Ovary (tissue), 3 donors: Measurements from ENCODE around the gene CCDC171.

Source experiments
- EP300 ChIP-seq: sonication (generic); formaldehyde crosslinking; IDR thresholded peaks from one replicate; pipeline ENCODE4 v1.6.1; 2017; ENCODE audit warnings: antibody characterized with exemption
- TF ChIP-seq, protein P1 (sequence below), 3 donors: fragments of 450-650 bp in 2 of 3; fragments of 200-600 bp in 1 of 3; IDR thresholded peaks; one replicate each; pipeline versions ENCODE4 v1.5.1 to v1.8.0; 2016 to 2022; ENCODE audit warnings: antibody characterized with exemption in 3 of 3, mild to moderate bottlenecking in 1 of 3
- donor health status: DM: no; HTN: no; CAD: no.

GRCh38 chr9:15834541-15834940, 281.7 kb downstream of the CCDC171 start:
- TF ChIP-seq, protein P1, sequence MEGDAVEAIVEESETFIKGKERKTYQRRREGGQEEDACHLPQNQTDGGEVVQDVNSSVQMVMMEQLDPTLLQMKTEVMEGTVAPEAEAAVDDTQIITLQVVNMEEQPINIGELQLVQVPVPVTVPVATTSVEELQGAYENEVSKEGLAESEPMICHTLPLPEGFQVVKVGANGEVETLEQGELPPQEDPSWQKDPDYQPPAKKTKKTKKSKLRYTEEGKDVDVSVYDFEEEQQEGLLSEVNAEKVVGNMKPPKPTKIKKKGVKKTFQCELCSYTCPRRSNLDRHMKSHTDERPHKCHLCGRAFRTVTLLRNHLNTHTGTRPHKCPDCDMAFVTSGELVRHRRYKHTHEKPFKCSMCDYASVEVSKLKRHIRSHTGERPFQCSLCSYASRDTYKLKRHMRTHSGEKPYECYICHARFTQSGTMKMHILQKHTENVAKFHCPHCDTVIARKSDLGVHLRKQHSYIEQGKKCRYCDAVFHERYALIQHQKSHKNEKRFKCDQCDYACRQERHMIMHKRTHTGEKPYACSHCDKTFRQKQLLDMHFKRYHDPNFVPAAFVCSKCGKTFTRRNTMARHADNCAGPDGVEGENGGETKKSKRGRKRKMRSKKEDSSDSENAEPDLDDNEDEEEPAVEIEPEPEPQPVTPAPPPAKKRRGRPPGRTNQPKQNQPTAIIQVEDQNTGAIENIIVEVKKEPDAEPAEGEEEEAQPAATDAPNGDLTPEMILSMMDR (IDR thresholded peaks at IDR 0.05): no peak
- TF ChIP-seq EP300: no peak
